PC-3 (cell line): ENCODE results near the gene LUC7L3.

ENCODE experiments used
- CTCF ChIP-seq: fragments of 300-600 bp; sonication (generic); conservative IDR thresholded peaks from 2 replicates; pipeline ENCODE4 v1.5.1; 2017; ENCODE audit warnings: antibody characterized with exemption, low read depth, mild to moderate bottlenecking, low read length
- EZH2 ChIP-seq: fragments of 300-600 bp; sonication (generic); IDR thresholded peaks from one replicate; pipeline ENCODE4 v1.6.1; 2017; ENCODE audit warnings: antibody characterized with exemption, mild to moderate bottlenecking, low read length; ENCODE audit not compliant: unreplicated experiment

- TF ChIP-seq CTCF, result no peak
- no peak for TF ChIP-seq EZH2
Measured at GRCh38 chr17:50689956-50690886, 29.2 kb upstream of the LUC7L3 start.
